H9 (cell line): ENCODE data around the gene BAX. TPM values are rescaled to one million over a fixed set of nuclear protein-coding genes. Genes with fewer than 3 reads are reported as not detected.

ENCODE experiments used
- DNase-seq: peaks from one replicate; pipeline ENCODE4 v3.0.0-alpha.2; 2017
- H2AFZ ChIP-seq: one replicate; pipeline ENCODE4 v1.6.1; 2013; ENCODE audit warnings: mild to moderate bottlenecking, low read length, control low read depth, moderate library complexity
- H2AK5ac ChIP-seq: 2 replicates; pipeline ENCODE4 v1.6.1; 2013; ENCODE audit warnings: low read length, control low read depth, mixed read lengths; ENCODE audit not compliant: insufficient read length
- H2BK120ac ChIP-seq: one replicate; pipeline ENCODE4 v1.6.1; 2013; ENCODE audit warnings: low read depth, mild to moderate bottlenecking, low read length, control low read depth, inconsistent platforms; ENCODE audit not compliant: poor library complexity, severe bottlenecking
- H2BK12ac ChIP-seq: 2 replicates; pipeline ENCODE4 v1.6.1; 2013; ENCODE audit warnings: low read length, control low read depth, mixed read lengths, low read depth; ENCODE audit not compliant: insufficient read length
- H2BK15ac ChIP-seq: 2 replicates; pipeline ENCODE4 v1.6.1; 2013; ENCODE audit warnings: low read depth, low read length, control low read depth
- H2BK20ac ChIP-seq: one replicate; pipeline ENCODE4 v1.6.1; 2013; ENCODE audit warnings: low read depth, mild to moderate bottlenecking, low read length, control low read depth, inconsistent platforms; ENCODE audit not compliant: poor library complexity, severe bottlenecking
- H2BK5ac ChIP-seq: 2 replicates; pipeline ENCODE4 v1.6.1; 2013; ENCODE audit warnings: low read length, control low read depth, mixed read lengths; ENCODE audit not compliant: insufficient read length
- H3K14ac ChIP-seq: 2 replicates; pipeline ENCODE4 v1.6.1; 2013; ENCODE audit warnings: low read length, control low read depth; ENCODE audit not compliant: insufficient read depth
- H3K18ac ChIP-seq: 2 replicates; pipeline ENCODE4 v1.6.1; 2013; ENCODE audit warnings: low read depth, mild to moderate bottlenecking, mixed read lengths, low read length, control low read depth; ENCODE audit not compliant: insufficient read length
- H3K23ac ChIP-seq: 2 replicates; pipeline ENCODE4 v1.6.1; 2013; ENCODE audit warnings: low read length, control low read depth, mixed read lengths, low read depth; ENCODE audit not compliant: insufficient read length
- H3K23me2 ChIP-seq: 2 replicates; pipeline ENCODE4 v1.6.1; 2013; ENCODE audit warnings: low read depth, mild to moderate bottlenecking, mixed read lengths, low read length, control low read depth; ENCODE audit not compliant: insufficient read length, poor library complexity, severe bottlenecking
- H3K27ac ChIP-seq: 2 replicates; pipeline ENCODE4 v1.5.1; 2013; ENCODE audit warnings: low read length, control low read depth, mixed read lengths, low read depth; ENCODE audit not compliant: insufficient read length
- H3K27me3 ChIP-seq: 2 replicates; pipeline ENCODE4 v1.6.1; 2013; ENCODE audit warnings: low read length, control low read depth, inconsistent platforms; ENCODE audit not compliant: insufficient read depth
- H3K4ac ChIP-seq: 2 replicates; pipeline ENCODE4 v1.6.1; 2013; ENCODE audit warnings: low read depth, mild to moderate bottlenecking, control low read depth, inconsistent platforms, low read length, moderate library complexity
- H3K4me1 ChIP-seq: 2 replicates; pipeline ENCODE4 v1.6.1; 2013; ENCODE audit warnings: low read length, control low read depth, inconsistent platforms; ENCODE audit not compliant: insufficient read depth
- H3K4me2 ChIP-seq: 2 replicates; pipeline ENCODE4 v1.6.1; 2013; ENCODE audit warnings: low read length, control low read depth, mixed read lengths; ENCODE audit not compliant: insufficient read length, insufficient read depth
- H3K56ac ChIP-seq: 2 replicates; pipeline ENCODE4 v1.6.1; 2013; ENCODE audit warnings: low read depth, mild to moderate bottlenecking, mixed read lengths, low read length, control low read depth; ENCODE audit not compliant: insufficient read length
- H3K79me1 ChIP-seq: 2 replicates; pipeline ENCODE4 v1.6.1; 2013; ENCODE audit warnings: low read depth, mild to moderate bottlenecking, moderate library complexity, low read length, control low read depth, inconsistent platforms; ENCODE audit not compliant: insufficient read depth, poor library complexity, severe bottlenecking
- H3K79me2 ChIP-seq: 2 replicates; pipeline ENCODE4 v1.6.1; 2013; ENCODE audit warnings: low read length, control low read depth, inconsistent platforms; ENCODE audit not compliant: insufficient read depth
- H3K9ac ChIP-seq: 2 replicates; pipeline ENCODE4 v1.6.1; 2013; ENCODE audit warnings: low read length, control low read depth, mixed read lengths; ENCODE audit not compliant: insufficient read length; ENCODE audit errors: extremely low read depth
- H3K9me3 ChIP-seq: one replicate; pipeline ENCODE4 v1.6.1; 2013; ENCODE audit warnings: low read depth, low read length, inconsistent platforms; ENCODE audit not compliant: control insufficient read depth
- H3T11ph ChIP-seq: one replicate; pipeline ENCODE4 v1.6.1; 2013; ENCODE audit warnings: mild to moderate bottlenecking, low read length, control low read depth, inconsistent platforms
- H4K20me1 ChIP-seq: one replicate; pipeline ENCODE4 v1.6.1; 2013; ENCODE audit not compliant: control insufficient read depth, insufficient read length, insufficient read depth
- H4K5ac ChIP-seq: 2 replicates; pipeline ENCODE4 v1.6.1; 2013; ENCODE audit warnings: low read depth, mild to moderate bottlenecking, mixed read lengths, low read length, control low read depth; ENCODE audit not compliant: insufficient read length
- H4K8ac ChIP-seq: replicated peaks from 2 replicates; pipeline ENCODE4 v1.6.1; 2013; ENCODE audit warnings: low read length, control low read depth, mixed read lengths, low read depth; ENCODE audit not compliant: insufficient read length
- H4K91ac ChIP-seq: 2 replicates; pipeline ENCODE4 v1.6.1; 2013; ENCODE audit warnings: low read depth, mild to moderate bottlenecking, moderate library complexity, mixed read lengths, low read length, control low read depth; ENCODE audit not compliant: insufficient read length
- H3K27ac Mint-ChIP-seq, 3 experiments: 2 replicates in 2 of 3; 3 replicates in 1 of 3; pipeline ENCODE4 v1.8.0; 2020 to 2021; ENCODE audit warnings: mixed read lengths in 3 of 3, mild to moderate bottlenecking in 1 of 3, moderate library complexity in 1 of 3
- H3K27me3 Mint-ChIP-seq: 2 replicates; pipeline ENCODE4 v1.8.0; 2021; ENCODE audit warnings: low read depth, mild to moderate bottlenecking, moderate library complexity, mixed read lengths
- H3K36me3 Mint-ChIP-seq, 3 experiments: 2 replicates in 2 of 3; 3 replicates in 1 of 3; pipeline ENCODE4 v1.8.0; 2020 to 2021; ENCODE audit warnings: low read depth in 3 of 3, mixed read lengths in 3 of 3; ENCODE audit not compliant: insufficient read depth in 1 of 3
- H3K4me1 Mint-ChIP-seq, 2 experiments: 2 replicates each; pipeline ENCODE4 v1.8.0; 2020; ENCODE audit warnings: mixed read lengths in 2 of 2
- H3K4me3 Mint-ChIP-seq, 2 experiments: 2 replicates in 1 of 2; 3 replicates in 1 of 2; pipeline ENCODE4 v1.8.0; 2020 to 2021; ENCODE audit warnings: mild to moderate bottlenecking in 2 of 2, mixed read lengths in 2 of 2, moderate library complexity in 1 of 2
- H3K9me3 Mint-ChIP-seq, 2 experiments: 2 replicates in 1 of 2; 3 replicates in 1 of 2; pipeline ENCODE4 v1.8.0; 2020; ENCODE audit warnings: mild to moderate bottlenecking in 2 of 2, mixed read lengths in 2 of 2, moderate library complexity in 1 of 2
- CTCF ChIP-seq: fragments of 200-600 bp; sonication (generic); conservative IDR thresholded peaks from 3 replicates; pipeline ENCODE4 v1.8.0; 2021; ENCODE audit warnings: antibody characterized with exemption, mild to moderate bottlenecking
- WGBS: extraction: QIAGEN DNeasy Blood & Tissue Kit; methylation state at CpG from one replicate; pipeline ENCODE4 v1.1.7; 2013; ENCODE audit warnings: missing lambda C conversion rate, low lambda C conversion rate, mixed read lengths; ENCODE audit not compliant: insufficient read length; ENCODE audit errors: extremely low coverage; 5-methylcytosine and 5-hydroxymethylcytosine counted together
- total RNA-seq: library from RNA; stranded (reverse); gene quantifications from 2 replicates; pipeline ENCODE4 v1.2.1, GENCODE V29; 2021

Gene BAX
- total RNA-seq, 1 experiment from 2014 or later: 310 TPM

GRCh38 chr19:48991873-48992580 is 37.4 kb downstream of the BAX start:
- Mint-ChIP-seq H3K27me3 (no peaks in the 10 kb centered on the region), H3K36me3 (peaks cover 17 to 36% (median 35%) of the 10 kb centered on the region in 3 experiments), H3K4me3 (peak overlapping the region; percentile 93 to 95), H3K9me3 (no peaks in the 10 kb centered on the region), H3K4me1 (peaks cover 30 to 35% of the 10 kb centered on the region in 2 experiments), H3K27ac (peak overlapping the region; percentile 5 to 98 (median 73))
- Histone ChIP-seq H3K27ac (no peak overlapping the region), H3T11ph (no peak overlapping the region), H4K91ac (no peak overlapping the region), H3K79me2 (peaks cover 9% of the 10 kb centered on the region; the same call in 1 of the 2 replicates), H4K20me1 (no peaks in the 10 kb centered on the region), H2BK5ac (no peak overlapping the region), H2AK5ac (no peak overlapping the region), H2BK15ac (no peak overlapping the region), H3K9ac (peak overlapping the region; percentile 69), H3K56ac (no peak overlapping the region), H3K23ac (no peak overlapping the region), H2AFZ (no peak overlapping the region), H4K8ac (no peak overlapping the region), H3K9me3 (no peaks in the 10 kb centered on the region), H3K4me2 (peak overlapping the region; percentile 80), H3K79me1 (no peaks in the 10 kb centered on the region), H3K23me2 (peaks cover 8% of the 10 kb centered on the region), H3K27me3 (no peaks in the 10 kb centered on the region), H2BK120ac (no peak overlapping the region), H2BK12ac (no peak overlapping the region), H3K4ac (no peak overlapping the region), H3K18ac (no peak overlapping the region), H2BK20ac (no peak overlapping the region), H3K14ac (no peak overlapping the region; the same call in 1 of the 2 replicates), H3K4me1 (no peaks in the 10 kb centered on the region; the same call in 1 of the 2 replicates), H4K5ac (no peak overlapping the region)
- TF ChIP-seq CTCF: no peak
- no CpG with 5 or more reads among the region's 8 CpGs for WGBS
- peak; percentile 51 for DNase-seq
